Naive thymus-derived CD4-positive, alpha-beta T cell (primary cell): ENCODE measurements around the gene PHACTR4. TPM values are rescaled to one million over a fixed set of nuclear protein-coding genes. Genes with fewer than 3 reads are reported as not detected.
"Not testable (repeated sequence)": the region's sequence is repeated elsewhere in the genome, so short reads cannot be mapped to it uniquely, and the experiment has no call there.

Experiments
- ATAC-seq: fragments of 150-1000 bp; cut with Tn5 transposase; 2 replicates; pipeline ENCODE4 v1.10.0; 2021; ENCODE audit warnings: mild to moderate bottlenecking, moderate library complexity
- CTCF ChIA-PET: fragments of 350-600 bp; sonication (Branson Sonifier 250); formaldehyde crosslinking; loops from one replicate; lab custom pipeline; 2021; ENCODE audit warnings: antibody characterized with exemption; lab: Charles Lee
- POLR2A ChIA-PET: fragments of 350-600 bp; sonication (Branson Sonifier 250); formaldehyde crosslinking; loops from one replicate; lab custom pipeline; 2021; ENCODE audit warnings: antibody characterized with exemption, inconsistent platforms; lab: Charles Lee
- DNase-seq, 9 donors: peaks; one replicate each; pipeline versions ENCODE4 v3.0.0 to v3.0.0-alpha.2; 2020 to 2022; ENCODE audit warnings: mixed read lengths in 1 of 9
- H3K27ac ChIP-seq: one replicate; pipeline ENCODE4 v1.7.0; 2013; ENCODE audit warnings: mild to moderate bottlenecking, low read depth, low read length, moderate library complexity
- H3K27me3 ChIP-seq, 2 donors: one replicate each; pipeline ENCODE4 v1.7.0; 2013; ENCODE audit warnings: low read length in 2 of 2, mild to moderate bottlenecking in 2 of 2, moderate library complexity in 2 of 2; ENCODE audit not compliant: control insufficient read depth in 2 of 2, insufficient read depth in 2 of 2
- H3K36me3 ChIP-seq, 3 experiments: 1 replicate in 2 of 3; 2 replicates in 1 of 3; pipeline ENCODE4 v1.7.0; 2013; ENCODE audit warnings: low read length in 3 of 3, mild to moderate bottlenecking in 3 of 3, moderate library complexity in 1 of 3; ENCODE audit not compliant: insufficient read depth in 3 of 3, control insufficient read depth in 2 of 3
- H3K4me1 ChIP-seq, 2 donors: one replicate each; pipeline ENCODE4 v1.7.0; 2013; ENCODE audit warnings: low read length in 2 of 2, mild to moderate bottlenecking in 2 of 2, moderate library complexity in 1 of 2; ENCODE audit not compliant: control insufficient read depth in 2 of 2, insufficient read depth in 2 of 2
- H3K4me3 ChIP-seq: 2 replicates; pipeline ENCODE4 v1.7.0; 2013; ENCODE audit warnings: mild to moderate bottlenecking, low read length
- H3K9me3 ChIP-seq, 3 experiments: 1 replicate in 2 of 3; 2 replicates in 1 of 3; pipeline ENCODE4 v1.7.0; 2013; ENCODE audit warnings: low read length in 3 of 3; ENCODE audit not compliant: control insufficient read depth in 2 of 3
- H3K27ac Mint-ChIP-seq, 9 donors: one replicate each; pipeline ENCODE4 v1.8.0; 2020 to 2022; ENCODE audit warnings: mixed read lengths in 9 of 9, mild to moderate bottlenecking in 8 of 9, moderate library complexity in 5 of 9, inconsistent platforms in 2 of 9
- H3K27me3 Mint-ChIP-seq, 5 donors: one replicate each; pipeline ENCODE4 v1.8.0; 2021 to 2022; ENCODE audit warnings: mixed read lengths in 5 of 5, mild to moderate bottlenecking in 1 of 5
- H3K36me3 Mint-ChIP-seq, 5 donors: one replicate each; pipeline ENCODE4 v1.8.0; 2020 to 2022; ENCODE audit warnings: mixed read lengths in 5 of 5, mild to moderate bottlenecking in 3 of 5, inconsistent platforms in 1 of 5
- H3K4me1 Mint-ChIP-seq, 7 donors: one replicate each; pipeline ENCODE4 v1.8.0; 2020 to 2022; ENCODE audit warnings: mixed read lengths in 7 of 7, mild to moderate bottlenecking in 3 of 7, inconsistent platforms in 1 of 7
- H3K4me3 Mint-ChIP-seq, 10 donors: one replicate each; pipeline ENCODE4 v1.8.0; 2020 to 2022; ENCODE audit warnings: mild to moderate bottlenecking in 10 of 10, mixed read lengths in 10 of 10, moderate library complexity in 6 of 10, inconsistent platforms in 2 of 10
- H3K9me3 Mint-ChIP-seq, 11 donors: one replicate each; pipeline ENCODE4 v1.8.0; 2020 to 2022; ENCODE audit warnings: mixed read lengths in 11 of 11, mild to moderate bottlenecking in 4 of 11, inconsistent platforms in 1 of 11, moderate library complexity in 1 of 11
- intact Hi-C, 2 donors: fragments of 100-400 bp; cut with micrococcal nuclease; formaldehyde crosslinking; loops; one replicate each; pipeline ENCODE4 v1.15.1; 2023
- polyA plus RNA-seq, 2 donors: library from polyadenylated mRNA; unstranded; fragments of 300-500 nt; fragmentation: Illumina TruSeq; gene quantifications; one replicate each; pipeline ENCODE4 v1.2.3, GENCODE V29; 2021
- total RNA-seq, 6 experiments: library from RNA in 5 of 6; stranded (reverse) in 5 of 6; gene quantifications; 1 replicate in 5 of 6; 2 replicates in 1 of 6; pipeline ENCODE4 v1.2.3 and lab custom pipeline; 2021 to 2026

PHACTR4 gene
- total and polyA plus RNA-seq, 7 experiments from 2014 or later: 8.5 to 29.0 (median 23.0) TPM

- no peak for ATAC-seq
Observed at GRCh38 chr1:28512058-28512611, 142.6 kb downstream of the PHACTR4 start.

GRCh38 chr1:28514445-28514933, 144.9 kb downstream of the PHACTR4 start:
- POLR2A ChIA-PET, H3K27me3 Mint-ChIP-seq, H3K27me3 ChIP-seq, intact Hi-C loops, DNase-seq, H3K27ac ChIP-seq, H3K9me3 Mint-ChIP-seq, H3K9me3 ChIP-seq, ATAC-seq, H3K4me3 ChIP-seq, H3K4me3 Mint-ChIP-seq: not testable (repeated sequence)
- CTCF ChIA-PET: interaction anchor here (0.6 kb wide), 1 partner anchor 1181 kb away, joined by 3 read pairs; no protein-coding TSS in a partner anchor
- Mint-ChIP-seq H3K27ac (peak overlapping the region in 5 of 9 donors; percentile 12 to 42 (median 23)), H3K4me1 (peaks cover 41 to 55% (median 45%) of the 10 kb centered on the region in 7 donors), H3K36me3 (peaks cover 0 to 34% (median 29%) of the 10 kb centered on the region in 5 donors)
- Histone ChIP-seq H3K4me1 (peaks cover 31 to 32% of the 10 kb centered on the region in 2 donors), H3K36me3 (peaks cover 10 to 43% (median 18%) of the 10 kb centered on the region in 3 experiments)

More at GRCh38 chr1:28512058-28512611, 142.6 kb downstream of the PHACTR4 start:
- no peaks in the 10 kb centered on the region for H3K9me3 Mint-ChIP-seq
- CTCF ChIA-PET: interaction anchor here (1.2 kb wide), 1 partner anchor 365 kb away, joined by 3 read pairs; no protein-coding TSS in a partner anchor
- intact Hi-C loops: no loop called here
- peaks cover 41 to 46% of the 10 kb centered on the region in 2 donors for H3K4me1 ChIP-seq
- peak overlapping the region; percentile 25 to 99 (median 76) for H3K27ac Mint-ChIP-seq
- H3K4me1 Mint-ChIP-seq: peaks cover 41 to 56% (median 49%) of the 10 kb centered on the region in 7 donors
- no peaks in the 10 kb centered on the region for H3K27me3 Mint-ChIP-seq
- DNase-seq: no peak
- H3K4me3 Mint-ChIP-seq: peak overlapping the region; percentile 57 to 98 (median 68)
- peaks cover 21 to 56% (median 25%) of the 10 kb centered on the region in 3 experiments for H3K36me3 ChIP-seq
- no peaks in the 10 kb centered on the region for H3K27me3 ChIP-seq
- POLR2A ChIA-PET: interaction anchor here (0.9 to 1.3 kb wide), 3 partner anchors 70 to 264 kb away, joined by 3 to 6 read pairs (median 4); no protein-coding TSS in a partner anchor
- H3K27ac ChIP-seq: peak overlapping the region; percentile 6
- no peaks in the 10 kb centered on the region for H3K9me3 ChIP-seq
- H3K4me3 ChIP-seq: no peak overlapping the region
- H3K36me3 Mint-ChIP-seq: peaks cover 0 to 51% (median 42%) of the 10 kb centered on the region in 5 donors

- ChIA-PET CTCF (interaction anchor here (0.6 to 1.5 kb wide), 6 partner anchors 9 to 1347 kb away, joined by 3 to 8 read pairs (median 5); no protein-coding TSS in a partner anchor), POLR2A (interaction anchor here (0.6 to 5.8 kb wide), 5 partner anchors 9 to 744 kb away, joined by 3 to 59 read pairs (median 4); partner anchors contain the start of genes RCC1 and STX12)
- no peaks in the 10 kb centered on the region for H3K27me3 ChIP-seq
- Mint-ChIP-seq H3K9me3 (no peaks in the 10 kb centered on the region), H3K4me1 (peaks cover 25 to 47% (median 31%) of the 10 kb centered on the region in 7 donors), H3K36me3 (peaks cover 0 to 18% (median 13%) of the 10 kb centered on the region in 5 donors), H3K4me3 (peak overlapping the region in 3 of 10 donors; percentile 11 to 56 (median 43)), H3K27me3 (no peaks in the 10 kb centered on the region), H3K27ac (peak overlapping the region in 6 of 9 donors; percentile 37 to 91 (median 73))
- ATAC-seq (no peak), DNase-seq (no peak)
- no peaks in the 10 kb centered on the region for H3K9me3 ChIP-seq
- H3K36me3 ChIP-seq: peaks cover 0 to 23% (median 5%) of the 10 kb centered on the region in 3 experiments
- H3K4me1 ChIP-seq: peaks cover 14% of the 10 kb centered on the region in 2 donors
- H3K4me3 ChIP-seq: no peak overlapping the region
- intact Hi-C loops: loop anchor here in 1 of 2 donors (5.0 kb wide), 1 partner anchor 271 kb away; no protein-coding TSS in a partner anchor
- no peak overlapping the region for H3K27ac ChIP-seq
Observed at GRCh38 chr1:28516518-28516956, 147.0 kb downstream of the PHACTR4 start.

GRCh38 chr1:28517649-28517999, 148.1 kb downstream of the PHACTR4 start:
- Histone ChIP-seq H3K4me1 (peaks cover 9 to 10% of the 10 kb centered on the region in 2 donors), H3K27ac (peak overlapping the region; percentile 76), H3K4me3 (peak overlapping the region; percentile 81), H3K36me3 (peaks cover 0 to 16% (median 5%) of the 10 kb centered on the region in 3 experiments), H3K9me3 (no peaks in the 10 kb centered on the region), H3K27me3 (no peaks in the 10 kb centered on the region)
- Mint-ChIP-seq H3K36me3 (peaks cover 0 to 14% (median 6%) of the 10 kb centered on the region in 5 donors), H3K27me3 (no peaks in the 10 kb centered on the region), H3K9me3 (no peaks in the 10 kb centered on the region), H3K4me1 (peaks cover 20 to 47% (median 26%) of the 10 kb centered on the region in 7 donors), H3K4me3 (peak overlapping the region; percentile 76 to 90 (median 88)), H3K27ac (peak overlapping the region; percentile 31 to 91 (median 68))
- ChIA-PET POLR2A (interaction anchor here (0.7 to 5.8 kb wide), 4 partner anchors 10 to 131 kb away, joined by 4 to 59 read pairs (median 18); partner anchors contain the start of genes RCC1, RNU11 and TAF12), CTCF (interaction anchor here (0.6 to 1.6 kb wide), 8 partner anchors 10 to 532 kb away, joined by 3 to 8 read pairs (median 4); no protein-coding TSS in a partner anchor)
- intact Hi-C loops: loop anchor here in 1 of 2 donors (1.0 to 5.0 kb wide), 2 partner anchors 8 to 270 kb away; no protein-coding TSS in a partner anchor
- DNase-seq (no peak), ATAC-seq (no peak)

- Mint-ChIP-seq H3K9me3 (no peaks in the 10 kb centered on the region), H3K36me3 (peaks cover 0 to 13% (median 5%) of the 10 kb centered on the region in 5 donors), H3K27ac (peak overlapping the region; percentile 59 to 91 (median 83)), H3K4me3 (peak overlapping the region; percentile 76 to 91 (median 88)), H3K4me1 (peaks cover 16 to 46% (median 23%) of the 10 kb centered on the region in 7 donors), H3K27me3 (no peaks in the 10 kb centered on the region)
- peaks cover 0 to 11% (median 5%) of the 10 kb centered on the region in 3 experiments for H3K36me3 ChIP-seq
- no peaks in the 10 kb centered on the region for H3K27me3 ChIP-seq
- DNase-seq (peak; percentile 77 to 94 (median 84)), ATAC-seq (peak; percentile 95)
- H3K4me1 ChIP-seq: peaks cover 9 to 10% of the 10 kb centered on the region in 2 donors
- peak overlapping the region; percentile 81 for H3K4me3 ChIP-seq
- CTCF ChIA-PET: interaction anchor here (0.6 to 1.6 kb wide), 5 partner anchors 10 to 359 kb away, joined by 3 to 8 read pairs (median 5); no protein-coding TSS in a partner anchor
- peak overlapping the region; percentile 76 for H3K27ac ChIP-seq
- POLR2A ChIA-PET: interaction anchor here (0.8 to 5.8 kb wide), 8 partner anchors 11 to 663 kb away, joined by 3 to 59 read pairs (median 5); partner anchors contain the start of genes RCC1, SRSF4, TAF12 and TRNAU1AP
- intact Hi-C loops: loop anchor here (1.0 to 5.0 kb wide), 12 partner anchors 9 to 359 kb away; partner anchors contain the start of genes RCC1 (in 2 of the 2), TAF12 (in 2 of the 2) and YTHDF2 (in 1 of the 2)
- H3K9me3 ChIP-seq: no peaks in the 10 kb centered on the region
Observed at GRCh38 chr1:28518000-28518744, 148.6 kb downstream of the PHACTR4 start.
